GM21723 (cell line): ENCODE measurements around the gene TAAR9.
A peak's percentile ranks its signal among the peaks of the same experiment; 100 is the strongest.

Experiments
- ATAC-seq: cut with Tn5 transposase; IDR thresholded peaks from one replicate; pipeline ENCODE4 v1.9.1; 2021; ENCODE audit warnings: mild to moderate bottlenecking, moderate library complexity; ENCODE audit not compliant: unreplicated experiment

TAAR9 gene, protein sequence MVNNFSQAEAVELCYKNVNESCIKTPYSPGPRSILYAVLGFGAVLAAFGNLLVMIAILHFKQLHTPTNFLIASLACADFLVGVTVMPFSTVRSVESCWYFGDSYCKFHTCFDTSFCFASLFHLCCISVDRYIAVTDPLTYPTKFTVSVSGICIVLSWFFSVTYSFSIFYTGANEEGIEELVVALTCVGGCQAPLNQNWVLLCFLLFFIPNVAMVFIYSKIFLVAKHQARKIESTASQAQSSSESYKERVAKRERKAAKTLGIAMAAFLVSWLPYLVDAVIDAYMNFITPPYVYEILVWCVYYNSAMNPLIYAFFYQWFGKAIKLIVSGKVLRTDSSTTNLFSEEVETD

DNA sequence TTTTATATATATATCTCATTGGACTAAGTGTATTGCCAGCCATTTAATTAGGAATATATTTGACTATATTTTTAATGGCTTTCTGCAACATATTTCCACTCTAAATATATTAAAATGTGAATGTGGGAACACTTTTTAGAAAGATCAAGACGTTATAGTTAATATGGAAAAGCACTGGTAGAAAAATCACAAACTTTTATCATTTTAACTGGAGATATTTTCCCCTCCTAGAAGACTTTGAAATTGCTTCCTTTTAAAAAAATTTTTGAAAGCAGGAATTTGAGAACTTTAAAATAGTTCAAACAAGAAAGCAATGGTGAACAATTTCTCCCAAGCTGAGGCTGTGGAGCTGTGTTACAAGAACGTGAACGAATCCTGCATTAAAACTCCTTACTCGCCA is at the start of gene TAAR9:
TAAR9 (plus strand) TSS at position 301 of the 400 bp plus-strand sequence; CDS start at position 314, 13 bp downstream.
- no peak for ATAC-seq

DNA sequence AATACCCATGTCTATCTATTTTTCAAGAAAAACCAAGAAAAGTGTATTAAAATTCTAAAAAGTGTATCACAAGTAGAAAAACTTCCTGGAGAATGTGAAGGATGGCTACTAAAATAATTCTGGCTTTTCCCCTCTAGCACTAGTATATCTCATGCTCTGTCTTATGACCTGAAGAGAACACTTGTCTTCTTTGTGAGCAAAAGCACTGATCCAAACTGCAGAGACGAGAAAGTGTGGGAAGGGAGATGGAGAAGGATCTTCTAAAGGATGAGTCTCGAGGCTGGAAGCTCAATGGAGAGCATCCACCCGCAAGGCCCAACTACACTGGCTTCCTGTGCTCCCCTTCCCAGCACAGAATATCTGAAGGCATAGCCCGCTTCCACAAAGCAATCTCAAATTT is 48.7 kb upstream of the TAAR9 start:
- ATAC-seq: no peak

DNA sequence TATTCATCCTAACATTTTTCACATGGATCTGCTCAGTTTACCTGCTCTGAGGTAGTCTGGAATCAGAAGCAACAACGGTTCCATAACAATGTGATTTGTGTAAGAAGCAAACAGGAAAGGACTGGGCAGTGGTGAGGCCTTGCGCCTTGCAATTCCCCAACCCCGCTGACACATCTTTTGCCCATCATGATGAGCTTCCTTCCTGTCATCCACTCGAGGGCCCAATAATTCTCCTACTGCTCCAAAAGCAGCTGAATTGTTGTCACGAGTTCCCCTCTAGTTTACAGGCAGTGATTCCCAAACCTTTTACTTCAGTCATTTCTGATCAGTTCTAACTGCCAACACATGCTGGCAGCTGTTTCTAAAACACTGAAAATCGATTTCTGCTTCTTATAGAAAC is 48.1 kb upstream of the TAAR9 start:
- ATAC-seq: peak; percentile 47

DNA sequence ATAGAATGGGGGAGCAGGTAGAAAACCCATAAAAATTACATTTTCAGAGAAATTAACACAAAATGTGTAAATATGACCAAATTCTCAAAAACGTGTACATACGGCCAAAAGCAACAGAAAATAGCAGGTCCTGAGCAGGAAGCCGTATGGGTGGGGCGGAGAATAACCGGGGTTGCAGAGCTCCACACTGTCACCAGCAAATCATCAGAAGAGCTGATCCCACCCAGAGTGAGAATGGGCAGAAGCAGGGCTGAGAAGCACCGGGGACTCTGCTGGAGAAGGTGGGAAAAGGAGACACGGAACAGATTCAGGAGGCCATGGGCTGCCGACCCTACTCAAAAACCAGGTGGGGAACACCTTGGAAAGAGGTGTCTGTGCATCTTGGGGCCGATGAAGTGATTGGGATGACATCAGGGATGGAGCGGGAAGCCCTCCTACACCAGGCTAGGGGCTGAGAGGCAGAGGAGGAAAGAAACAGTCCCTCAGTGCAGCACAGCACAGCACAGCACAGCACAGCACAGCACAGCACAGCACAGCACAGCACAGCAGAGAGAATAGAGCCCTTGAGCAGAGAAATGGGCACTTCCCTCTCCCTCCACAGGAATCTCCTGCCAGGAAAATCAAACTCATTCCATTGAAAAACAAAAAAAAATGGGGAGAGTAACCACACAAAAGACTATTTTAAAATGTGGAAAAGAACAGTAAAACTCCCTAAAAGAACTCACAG is 47.4 kb upstream of the TAAR9 start:
- peak; percentile 54 for ATAC-seq

DNA sequence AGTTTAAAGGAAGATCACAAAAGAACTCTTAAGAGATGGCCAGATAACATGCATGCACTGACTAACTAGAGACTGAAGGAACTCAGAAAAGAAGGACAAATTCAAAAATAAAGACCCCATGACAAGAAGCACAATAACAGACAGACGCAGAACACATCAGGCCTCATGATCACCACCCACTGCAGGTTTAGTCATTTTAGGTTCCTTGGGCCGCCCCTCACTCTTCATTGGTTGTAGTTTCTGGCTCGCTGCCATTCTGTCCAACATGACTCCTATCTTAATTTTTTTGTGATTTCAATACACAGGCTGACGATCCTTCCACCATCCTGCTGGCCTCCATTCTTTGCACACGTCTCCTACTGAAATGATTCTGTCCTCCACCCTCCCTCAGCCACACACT is 46.8 kb upstream of the TAAR9 start:
- no peak for ATAC-seq

DNA sequence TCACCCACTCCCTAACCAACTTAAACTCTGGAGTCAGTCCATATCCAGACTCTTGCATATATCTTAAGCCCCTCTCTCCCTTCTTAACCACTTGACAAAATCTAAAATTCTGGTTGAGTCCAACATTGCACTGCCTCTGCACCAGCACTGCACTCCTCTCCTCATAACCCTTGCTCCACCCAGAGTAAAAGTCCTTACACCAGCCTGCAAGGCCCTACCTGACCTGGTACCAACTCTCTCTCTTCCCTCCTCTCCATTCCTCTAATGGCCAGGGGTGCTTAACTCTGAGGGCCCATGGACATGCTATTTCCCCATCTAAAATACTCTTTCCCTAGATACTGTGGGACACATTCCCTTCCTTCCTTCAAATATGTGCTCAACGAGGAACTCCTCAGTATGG is 46.2 kb upstream of the TAAR9 start:
- no peak for ATAC-seq

DNA sequence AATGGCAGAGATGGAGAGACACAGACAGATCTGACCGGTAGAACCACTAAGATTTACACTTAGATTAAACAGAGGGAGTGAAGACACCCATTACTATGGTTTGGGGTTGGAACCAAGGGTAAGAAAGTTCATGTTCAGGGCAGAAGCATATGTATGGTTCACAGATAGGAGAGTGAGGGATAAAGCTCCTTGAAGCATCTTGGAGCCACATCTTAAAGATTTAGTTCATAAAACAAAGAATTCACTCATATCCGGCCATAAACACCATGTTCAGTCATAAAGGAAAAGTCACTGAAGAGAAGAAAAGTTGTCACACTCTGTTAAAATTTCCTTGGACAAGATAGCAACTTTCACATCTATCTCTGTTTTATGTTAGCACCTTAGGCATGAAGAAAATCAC is 43.1 kb upstream of the TAAR9 start:
- no peak for ATAC-seq

DNA sequence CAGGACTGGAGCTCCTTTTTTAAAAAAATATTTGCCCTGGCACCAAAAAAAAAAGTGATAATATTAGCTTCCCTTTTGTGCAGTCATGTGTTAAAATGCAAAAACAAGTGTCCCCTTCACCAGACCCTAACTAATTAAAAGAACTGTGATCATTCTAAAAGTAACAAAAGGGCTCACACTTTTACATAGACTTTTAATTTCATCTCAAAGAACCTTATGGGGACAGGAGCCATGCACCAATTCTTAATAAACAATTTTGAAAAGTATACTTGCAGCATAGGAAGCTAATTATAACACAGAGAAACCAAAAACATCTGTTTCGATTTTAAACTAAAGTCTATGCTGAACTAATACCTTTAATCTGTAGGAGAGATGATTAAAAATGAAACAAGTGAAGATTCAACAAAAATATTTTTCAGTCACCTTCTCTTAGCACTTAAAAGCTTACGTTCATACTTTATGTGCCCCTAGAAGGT is 42.4 kb upstream of the TAAR9 start:
- peak; percentile 53 for ATAC-seq

DNA sequence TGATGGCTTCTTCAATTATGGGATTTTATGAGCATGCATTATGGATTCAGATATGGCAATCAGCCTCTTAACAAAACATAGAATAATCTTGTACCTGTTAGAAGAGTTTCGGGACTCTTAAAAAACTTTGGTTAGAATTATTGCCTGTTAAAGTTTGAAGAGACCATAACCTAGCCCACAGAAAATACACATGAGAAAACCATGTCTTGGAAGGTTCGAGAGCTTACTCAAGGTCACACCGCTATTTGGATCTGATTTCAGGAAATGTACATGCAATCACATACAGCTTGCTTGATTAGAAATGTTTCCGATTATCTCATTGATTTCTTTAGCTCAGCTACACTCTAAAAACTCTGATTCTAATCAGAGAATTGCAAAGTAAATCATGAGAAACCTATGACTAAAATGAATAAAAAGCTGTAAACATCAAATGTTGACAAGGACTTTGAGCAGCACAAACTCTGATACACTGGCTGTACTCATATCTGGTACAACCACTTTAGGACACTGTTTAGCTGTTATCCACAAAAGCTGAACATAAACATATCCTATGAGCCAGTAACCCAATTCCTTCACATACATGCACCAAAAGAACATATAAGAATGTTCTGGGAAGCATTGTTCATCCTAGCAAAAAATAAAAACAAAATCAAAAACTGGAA is 41.4 kb upstream of the TAAR9 start:
- ATAC-seq: no peak

DNA sequence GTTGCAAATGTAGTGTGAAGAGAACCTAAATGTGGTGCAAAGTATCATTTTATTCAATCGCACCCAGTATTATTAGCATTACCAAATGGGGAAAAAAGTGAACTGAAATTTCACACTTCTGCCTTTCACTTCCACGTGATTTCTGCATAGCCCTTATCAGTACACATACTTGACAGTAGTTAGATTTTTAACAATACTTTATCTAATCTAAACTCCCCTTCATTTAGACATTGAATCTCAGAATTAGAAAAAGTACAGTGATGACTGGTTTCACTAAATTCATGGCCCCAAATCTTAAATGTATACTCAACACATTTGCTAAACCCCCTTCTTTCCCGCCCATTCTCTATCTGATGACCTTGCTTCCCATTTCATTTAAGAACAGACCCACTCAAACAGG is 39.4 kb upstream of the TAAR9 start:
- ATAC-seq: peak; percentile 55

DNA sequence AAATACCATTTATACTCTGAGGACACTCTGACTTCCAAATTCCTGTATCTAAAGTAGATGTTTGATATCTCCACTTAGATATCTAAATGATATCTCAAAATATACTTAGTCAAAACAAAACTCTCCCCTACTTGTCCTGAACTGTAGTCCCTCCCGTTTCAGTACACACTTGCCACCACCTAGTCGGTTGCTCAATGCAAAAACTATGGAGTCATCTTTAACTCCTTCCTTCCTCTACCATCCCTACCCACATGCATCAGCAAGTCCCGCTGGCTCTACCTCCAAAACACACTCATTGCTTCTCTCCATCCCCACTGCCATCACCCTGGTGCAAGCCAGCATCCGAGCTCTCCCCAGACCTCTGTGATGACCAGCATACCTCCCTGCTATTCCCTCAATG is 38.3 kb upstream of the TAAR9 start:
- ATAC-seq: no peak

DNA sequence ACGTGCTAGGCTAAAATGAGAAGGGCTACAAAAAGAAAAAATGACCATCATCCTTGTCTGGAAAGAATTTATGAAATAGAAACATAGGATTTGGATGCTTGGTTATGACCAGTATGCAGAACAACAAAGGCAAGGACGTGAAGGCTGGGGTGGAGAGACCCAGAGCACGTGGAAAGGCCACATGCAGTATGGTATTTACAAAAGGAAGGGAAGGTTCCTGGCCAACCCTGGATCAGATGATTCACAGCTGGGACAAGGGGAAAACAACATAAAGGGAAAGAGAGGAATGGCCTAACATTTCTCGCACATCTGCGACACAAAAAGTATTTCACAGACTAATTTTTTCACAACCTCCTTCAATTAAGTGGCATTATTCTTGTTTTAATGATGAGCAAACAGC is 33.3 kb upstream of the TAAR9 start:
- no peak for ATAC-seq

DNA sequence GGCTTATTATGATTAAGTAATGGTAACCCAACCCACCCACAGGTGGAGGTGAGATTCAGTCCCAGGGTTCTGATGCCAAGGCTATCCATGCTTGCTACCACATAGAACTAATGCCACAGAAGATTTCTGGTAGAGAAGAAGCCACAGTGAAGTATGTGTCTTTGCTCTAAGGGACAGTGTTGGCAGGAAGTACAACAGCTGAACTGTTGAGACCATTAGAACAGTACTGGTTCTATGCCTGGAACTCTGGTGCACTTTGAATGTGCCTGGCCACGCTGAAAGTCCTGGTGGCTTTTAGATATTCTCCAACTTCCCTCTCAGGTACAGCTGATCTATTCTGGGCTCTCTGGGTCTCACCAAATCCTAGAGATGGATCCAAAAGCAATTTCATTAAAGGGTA is 32.9 kb upstream of the TAAR9 start:
- no peak for ATAC-seq

DNA sequence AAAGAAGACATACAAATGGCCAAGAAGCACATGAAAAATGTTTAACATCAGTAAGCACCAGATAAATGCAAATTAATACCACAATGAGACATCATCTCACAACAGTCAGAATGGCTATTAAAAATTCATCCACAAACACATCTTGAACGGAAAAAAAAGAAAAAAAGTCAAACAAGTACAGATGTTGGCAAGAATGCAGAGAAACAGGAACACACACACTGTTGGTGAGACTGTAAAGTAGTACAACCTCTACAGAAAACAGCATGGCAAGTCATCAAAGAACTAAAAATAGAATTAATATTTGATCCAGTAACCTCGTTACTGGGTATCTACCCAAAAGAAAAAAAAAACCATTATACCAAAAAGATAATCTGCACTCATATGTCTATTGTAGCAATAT is 31.6 kb upstream of the TAAR9 start:
- no peak for ATAC-seq

DNA sequence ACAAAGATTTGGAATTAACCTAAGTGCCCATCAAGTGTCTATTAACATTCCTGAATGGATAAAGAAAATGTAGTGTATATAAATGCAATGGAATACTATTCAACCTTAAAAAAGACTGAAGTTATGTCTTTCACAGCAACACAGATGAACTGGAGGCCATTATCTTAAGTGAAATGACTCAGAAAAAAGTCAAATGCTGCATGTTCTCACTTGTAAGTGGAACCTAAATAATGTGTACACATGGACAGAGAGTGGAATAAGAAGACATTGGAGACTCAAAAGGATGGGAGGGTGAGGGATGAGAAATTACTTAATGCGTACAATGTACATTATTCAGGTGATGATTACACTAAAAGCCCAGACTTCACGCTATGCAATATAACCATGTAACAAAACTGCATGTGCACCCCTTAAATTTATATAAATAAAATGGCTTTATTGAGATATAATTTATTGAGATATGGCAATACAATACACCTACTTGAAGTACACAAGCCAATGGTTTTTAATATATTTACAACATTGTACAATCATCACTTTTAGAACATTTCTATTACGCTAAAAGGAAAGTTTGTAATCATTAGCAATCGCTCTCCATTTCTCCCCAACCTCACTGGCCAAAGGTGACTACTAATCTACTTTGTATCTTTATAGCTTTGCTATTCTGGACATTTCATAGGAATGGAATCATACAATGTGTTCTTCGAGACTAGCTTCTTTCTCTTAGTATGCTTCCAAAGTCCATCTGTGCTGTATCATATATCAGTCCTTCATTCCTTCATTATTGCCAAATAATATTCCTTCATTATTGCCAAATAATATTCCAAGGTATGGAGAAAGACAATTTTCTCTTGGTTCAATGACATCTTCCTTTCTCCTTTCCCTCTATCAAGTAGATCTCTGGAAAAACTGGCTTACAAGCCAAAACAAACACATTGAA is 30.9 kb upstream of the TAAR9 start:
- ATAC-seq: no peak

DNA sequence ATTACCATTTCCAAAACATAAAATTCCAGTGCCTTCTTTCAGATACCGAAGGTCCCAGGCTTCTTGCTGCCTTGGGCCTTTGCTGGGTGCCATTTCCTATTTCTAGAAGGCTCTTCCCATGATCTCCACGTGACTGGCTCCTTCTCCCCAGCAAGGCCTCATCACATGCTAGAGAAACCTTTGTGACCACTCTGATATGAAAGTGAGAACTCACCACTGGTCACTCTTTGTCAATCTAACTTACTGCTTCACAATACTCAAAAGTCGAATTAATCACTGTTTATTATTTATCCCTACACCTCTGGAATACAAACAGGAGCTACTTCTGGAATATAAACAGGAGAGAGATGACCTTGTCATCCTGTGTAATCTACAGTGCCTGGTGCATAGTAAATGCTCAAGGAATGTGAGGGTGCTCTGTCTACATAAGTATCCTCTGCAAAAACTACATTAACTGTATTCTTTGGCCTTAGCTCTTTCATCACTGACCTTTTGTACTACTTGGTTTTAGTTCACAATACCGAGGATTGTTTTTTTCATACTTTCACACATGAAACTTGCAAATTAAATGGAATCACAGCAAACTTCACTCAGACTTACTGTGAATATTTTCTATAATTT is 26.8 kb upstream of the TAAR9 start:
- ATAC-seq: no peak

DNA sequence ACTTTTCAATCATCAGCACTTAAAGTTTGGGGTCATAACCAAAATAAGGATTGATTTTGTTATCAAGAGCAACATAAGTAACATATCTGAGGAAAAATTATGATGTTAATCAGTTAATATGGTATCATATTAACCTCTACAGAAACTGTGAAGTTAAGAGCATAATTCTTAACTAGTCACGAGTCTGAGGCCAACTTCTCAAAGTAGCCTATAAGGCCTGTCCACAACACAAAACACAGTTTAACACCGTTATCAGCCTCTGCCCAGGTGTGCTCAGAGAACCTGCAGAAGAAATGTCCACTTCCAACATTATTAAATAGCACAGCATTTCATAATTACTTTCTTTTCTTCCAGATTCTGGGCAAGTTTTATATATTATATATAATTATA is 26.3 kb upstream of the TAAR9 start:
- no peak for ATAC-seq

DNA sequence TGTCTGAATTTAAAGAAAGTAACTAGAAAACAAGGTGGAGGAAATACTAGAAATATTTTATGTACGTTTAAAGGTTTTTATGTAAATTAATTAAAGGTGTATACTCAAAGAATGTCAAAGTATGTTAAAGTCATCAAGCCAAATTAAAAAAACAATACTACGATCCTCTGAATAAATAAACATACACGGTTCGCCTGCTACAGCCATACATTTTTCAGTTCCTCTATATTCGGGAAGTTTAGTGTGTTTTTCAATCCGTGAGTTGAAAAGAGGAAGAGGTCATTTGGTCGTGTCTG is 25.8 kb upstream of the TAAR9 start:
- ATAC-seq: no peak

DNA sequence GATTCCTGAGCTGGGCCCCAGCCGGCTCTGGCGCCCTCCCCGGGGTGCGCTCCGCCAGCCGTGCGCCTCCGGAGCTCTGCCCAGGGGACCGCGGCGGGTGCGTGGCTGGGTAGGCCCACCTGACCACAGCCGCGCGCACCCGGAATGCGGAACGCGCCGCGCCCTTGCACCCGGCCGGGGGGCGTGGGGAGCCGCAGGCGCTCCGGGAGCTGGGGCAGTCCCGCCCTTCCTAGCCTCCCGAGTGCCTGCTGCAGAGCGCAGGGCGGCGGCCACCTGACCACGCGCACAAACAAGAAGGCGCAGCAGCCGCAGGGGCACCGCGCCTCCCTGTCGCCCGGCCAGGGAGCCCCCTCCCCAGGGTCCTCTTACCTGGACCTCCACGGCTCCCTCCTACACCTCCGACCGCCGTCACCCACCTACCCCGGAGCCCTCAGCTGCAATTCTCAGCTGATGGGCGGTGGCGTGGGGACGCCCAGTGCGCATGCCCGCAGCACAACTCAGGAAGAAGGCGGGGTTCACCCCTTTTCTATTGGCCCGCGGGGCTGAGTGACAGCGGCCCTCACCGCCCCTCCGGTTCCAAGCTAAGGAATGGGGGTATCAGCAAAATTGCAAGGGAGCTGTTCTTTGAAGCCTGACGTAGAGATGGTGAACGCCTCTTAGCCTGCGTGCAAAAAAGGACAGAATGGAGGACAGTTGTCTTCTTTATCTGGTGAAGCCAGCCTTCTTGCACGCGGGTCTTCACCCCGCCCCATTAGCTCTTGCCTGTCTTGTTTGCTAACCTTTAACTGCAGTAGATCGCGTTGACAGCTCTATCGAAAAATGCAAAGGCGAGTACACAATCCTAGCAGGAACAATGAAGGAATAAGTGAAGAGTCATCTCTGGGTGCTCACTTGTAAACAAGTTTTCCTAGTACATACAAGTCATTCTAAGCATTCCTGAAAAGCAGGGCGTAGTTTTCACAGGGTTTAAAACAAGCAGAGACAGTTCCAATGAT is 25.1 kb upstream of the TAAR9 start, which contains the start of gene STX7:
STX7 (minus strand) TSS at position 479 of the 995 bp plus-strand sequence. CDS start 9,586 bp downstream, outside the sequence.
- ATAC-seq: peak; percentile 95
